NCI-H2081 treated with DMSO at 0.1 percent for 48 hours (cell line): ENCODE results near the gene NAE1.
"Not testable (repeated sequence)": the region's sequence is repeated elsewhere in the genome, so short reads cannot be mapped to it uniquely, and the experiment has no call there.

Source experiments
- DNase-seq: peaks from one replicate; lab custom pipeline; 2025; lab: John Stamatoyannopoulos, UW

Gene NAE1

GRCh38 chr16:66802159-66802558 is 28.6 kb downstream of the NAE1 start:
- DNase-seq = no peak

- no peak for DNase-seq
Observed at GRCh38 chr16:66801320-66802105, 29.3 kb downstream of the NAE1 start, which contains the start of gene TERB1. TSS of gene TERB1 (minus strand) at chr16:66801584. CDS start at chr16:66796798, 4,786 bp downstream.

DNA sequence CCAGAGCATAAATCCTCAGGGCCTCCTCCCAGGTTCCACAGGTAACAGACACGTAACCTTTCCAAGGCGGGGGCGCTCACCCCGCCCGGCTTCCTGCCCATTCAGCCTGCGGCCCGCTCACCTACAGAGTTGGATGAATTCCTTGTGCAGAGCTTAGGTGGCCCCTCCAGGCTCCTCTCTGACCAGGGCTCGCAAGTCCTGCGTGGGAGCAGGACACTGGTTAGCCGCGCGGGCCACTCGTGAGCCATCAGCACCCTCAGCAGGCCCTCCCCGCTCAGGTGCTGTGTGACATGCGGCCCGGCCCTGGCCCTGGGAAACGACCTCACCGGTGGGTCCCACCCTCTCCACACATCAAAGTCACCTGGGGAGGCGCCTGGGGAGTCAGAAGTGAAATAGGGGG is 29.9 kb downstream of the NAE1 start:
- DNase-seq = no peak

- DNase-seq = no peak
Observed at GRCh38 chr16:66798161-66798560, 32.6 kb downstream of the NAE1 start.

DNA sequence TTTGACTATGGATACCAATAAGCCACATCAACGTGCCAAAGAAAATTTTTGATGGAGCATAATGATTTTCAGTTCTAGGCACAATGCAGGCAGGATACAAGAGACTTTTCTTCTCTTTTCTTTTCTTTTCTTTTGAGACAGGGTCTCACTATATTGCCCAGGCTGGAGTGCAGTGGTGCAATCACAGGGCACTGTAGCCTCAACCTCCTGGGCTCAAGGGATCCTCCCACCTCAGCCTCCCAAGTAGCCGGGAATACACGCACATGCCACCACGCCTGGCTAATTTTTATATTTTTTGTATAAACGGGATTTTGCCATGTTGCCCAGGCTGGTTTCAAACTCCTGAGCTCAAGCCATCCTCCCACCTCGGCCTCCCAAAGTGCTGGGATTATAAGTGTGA is 36.8 kb downstream of the NAE1 start:
- not testable (repeated sequence) for DNase-seq

DNA sequence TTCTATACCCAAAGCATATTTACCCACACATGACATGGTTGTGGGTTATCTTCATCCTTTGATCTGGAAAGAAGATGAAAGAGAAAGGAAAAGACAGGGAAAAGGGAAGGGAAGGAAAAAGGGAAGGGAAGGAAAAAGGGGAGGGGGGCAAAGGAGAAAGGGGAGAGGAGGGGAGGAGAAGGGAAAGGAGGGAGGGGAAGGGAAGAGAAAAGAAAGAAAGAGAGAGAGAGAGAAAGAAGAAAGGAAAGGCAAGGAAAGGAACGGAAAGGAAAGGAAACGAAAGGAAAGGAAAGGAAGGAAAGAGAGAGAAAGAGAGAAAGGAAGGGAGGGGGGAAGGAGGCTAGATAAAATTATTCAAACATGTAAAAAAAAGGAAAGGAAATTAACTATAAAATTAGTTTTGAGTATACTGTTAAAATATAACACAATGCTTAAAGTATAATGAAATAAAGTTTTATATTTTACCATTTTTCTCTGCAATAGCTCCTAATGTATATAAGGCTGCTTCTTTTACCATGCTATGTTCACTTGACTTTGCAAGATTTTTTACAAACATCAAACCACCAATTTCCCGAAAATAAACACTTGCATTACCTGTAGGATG is 40.5 kb downstream of the NAE1 start:
- no peak for DNase-seq

DNA sequence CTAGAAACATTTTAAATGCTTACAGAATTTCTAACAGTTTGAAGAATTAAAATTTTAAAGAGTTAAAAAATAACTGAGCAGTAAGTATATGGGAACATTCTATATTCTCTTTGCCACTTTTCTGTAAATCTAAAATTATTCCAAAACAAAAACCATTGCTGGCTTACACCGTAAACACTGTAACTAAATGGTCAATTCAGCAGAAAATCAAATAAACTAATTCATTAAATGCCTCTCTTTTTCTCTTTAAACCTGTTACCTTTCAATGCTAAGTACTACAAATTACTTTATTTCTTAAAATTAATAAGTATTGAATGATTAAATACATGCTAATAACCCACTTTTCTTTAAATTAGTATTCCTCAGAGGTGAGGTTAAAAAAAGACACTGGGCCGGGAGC is 43.3 kb downstream of the NAE1 start:
- no peak for DNase-seq

GRCh38 chr16:66786551-66786950 is 44.2 kb downstream of the NAE1 start:
- no peak for DNase-seq

DNA sequence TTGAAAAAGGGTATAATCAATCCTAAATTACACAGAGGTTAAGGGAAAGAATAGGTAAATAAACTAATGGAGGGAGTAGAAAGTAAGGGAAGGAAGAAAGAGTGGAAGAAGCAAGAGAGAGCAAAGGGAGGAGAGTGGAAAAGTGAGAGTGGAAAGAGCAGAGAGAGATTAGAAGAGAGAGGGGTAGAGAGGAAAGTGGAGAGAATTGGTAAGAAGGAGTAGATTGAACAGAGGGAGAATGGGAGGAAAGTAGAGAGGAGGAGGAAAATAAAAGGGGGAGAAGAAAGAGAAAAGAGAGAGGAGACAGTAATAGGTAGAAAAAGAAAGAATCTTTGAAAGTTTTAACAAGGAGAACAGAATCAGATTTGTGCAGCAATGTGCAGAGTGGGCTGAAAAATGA is 54.3 kb downstream of the NAE1 start:
- no peak for DNase-seq

- no peak for DNase-seq
Observed at GRCh38 chr16:66774981-66775380, 55.8 kb downstream of the NAE1 start.

GRCh38 chr16:66758086-66758485 is 72.7 kb downstream of the NAE1 start:
- no peak for DNase-seq

- DNase-seq = no peak
Observed at GRCh38 chr16:66754819-66755218, 76.0 kb downstream of the NAE1 start.

DNA sequence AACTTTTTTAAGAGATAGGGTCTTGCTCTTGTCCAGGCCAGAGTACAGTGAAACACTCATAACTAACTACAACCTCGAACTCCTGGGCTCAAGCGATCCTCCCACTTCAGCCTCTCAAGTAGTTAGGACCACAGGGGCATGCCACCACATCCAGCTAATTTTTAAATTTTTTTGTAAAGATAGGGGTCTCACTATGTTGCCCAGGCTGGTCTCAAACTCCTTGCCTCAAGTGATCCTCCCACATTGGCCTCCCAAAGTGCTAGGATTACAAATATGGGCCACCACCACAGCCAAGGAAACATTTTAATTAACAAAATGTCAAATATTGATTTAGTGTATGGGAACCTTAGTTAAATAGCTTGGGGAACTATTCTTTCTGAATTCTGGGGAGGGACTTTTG is 76.6 kb downstream of the NAE1 start:
- no peak for DNase-seq

DNA sequence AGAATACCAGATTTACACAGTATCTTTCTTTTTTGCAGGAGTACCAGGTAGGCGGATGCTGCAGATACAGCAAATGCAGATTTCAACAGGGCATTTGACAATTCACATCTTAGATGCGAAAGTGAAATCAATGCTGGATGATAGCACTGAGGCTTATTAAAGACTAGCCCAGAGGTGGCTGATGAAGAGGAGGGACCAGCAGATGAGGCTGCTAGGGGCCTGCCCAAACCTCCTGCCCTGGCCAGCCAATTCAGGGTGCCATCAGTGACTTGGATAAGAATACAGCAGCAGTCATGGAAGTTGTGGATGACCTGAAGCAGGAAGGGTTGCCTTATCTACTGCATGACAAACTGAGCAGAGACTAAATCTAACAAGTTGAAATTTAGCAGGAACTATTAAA is 77.8 kb downstream of the NAE1 start:
- DNase-seq = no peak
